Measurements from ENCODE around the gene TMPRSS15.
"Not testable (repeated sequence)": the region's sequence is repeated elsewhere in the genome, so short reads cannot be mapped to it uniquely, and the experiment has no call there.

TMPRSS15 gene

DNA sequence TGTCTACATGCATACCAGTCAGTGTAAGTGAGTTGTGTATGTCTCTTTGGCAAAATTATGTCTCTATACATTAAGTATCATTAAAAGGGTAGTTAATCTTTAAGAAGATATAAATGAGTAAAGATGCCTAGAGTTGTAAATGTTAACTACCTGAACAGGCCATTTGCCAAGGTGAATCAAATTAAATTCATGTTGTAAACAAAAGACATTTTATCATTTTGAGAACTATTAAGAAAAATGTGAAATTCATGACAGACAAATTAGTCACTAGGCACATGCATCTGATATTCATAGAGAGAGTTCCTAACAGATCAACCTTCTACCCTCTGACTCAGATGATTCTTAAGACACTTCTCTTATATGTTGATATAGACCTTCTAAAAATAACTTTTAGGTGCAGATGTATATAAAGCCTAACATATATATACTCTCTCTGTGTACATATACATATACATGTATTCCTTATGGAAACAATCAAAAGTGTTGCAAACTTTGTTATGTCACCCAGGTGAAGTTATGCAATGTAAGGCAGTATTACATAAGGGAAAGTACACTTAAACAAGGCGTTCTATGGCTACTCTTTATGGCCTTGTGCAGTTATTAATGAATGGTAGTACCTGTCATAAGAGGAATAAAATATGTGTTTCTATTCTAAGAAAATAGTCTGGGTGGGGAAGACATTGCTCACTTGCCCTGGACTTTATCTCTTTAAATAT, at the start of gene TMPRSS15:
TSS of gene TMPRSS15 (minus strand) at position 51 of the 716 bp plus-strand sequence. CDS start 163 bp downstream, outside the sequence.
- no peak for DNase-seq

DNA sequence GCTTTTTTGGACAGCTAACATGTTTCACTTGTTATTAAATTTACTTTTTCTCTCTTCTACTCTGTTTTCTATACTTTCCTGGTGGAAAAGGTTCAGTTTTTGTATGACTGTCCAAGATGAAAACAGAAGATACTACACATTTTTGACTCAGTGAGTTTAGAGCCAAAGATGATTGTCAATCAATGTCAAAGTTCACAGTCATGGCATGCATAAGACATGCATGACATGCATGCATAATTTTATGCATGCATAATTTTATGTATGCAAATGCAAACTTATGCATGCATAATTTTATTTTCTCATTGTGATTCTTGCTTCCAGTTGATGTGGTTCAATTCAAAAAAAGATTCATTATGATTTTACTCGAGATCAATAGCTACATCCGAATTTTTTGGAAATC, 48.1 kb upstream of the TMPRSS15 start:
- no peak for DNase-seq

DNA sequence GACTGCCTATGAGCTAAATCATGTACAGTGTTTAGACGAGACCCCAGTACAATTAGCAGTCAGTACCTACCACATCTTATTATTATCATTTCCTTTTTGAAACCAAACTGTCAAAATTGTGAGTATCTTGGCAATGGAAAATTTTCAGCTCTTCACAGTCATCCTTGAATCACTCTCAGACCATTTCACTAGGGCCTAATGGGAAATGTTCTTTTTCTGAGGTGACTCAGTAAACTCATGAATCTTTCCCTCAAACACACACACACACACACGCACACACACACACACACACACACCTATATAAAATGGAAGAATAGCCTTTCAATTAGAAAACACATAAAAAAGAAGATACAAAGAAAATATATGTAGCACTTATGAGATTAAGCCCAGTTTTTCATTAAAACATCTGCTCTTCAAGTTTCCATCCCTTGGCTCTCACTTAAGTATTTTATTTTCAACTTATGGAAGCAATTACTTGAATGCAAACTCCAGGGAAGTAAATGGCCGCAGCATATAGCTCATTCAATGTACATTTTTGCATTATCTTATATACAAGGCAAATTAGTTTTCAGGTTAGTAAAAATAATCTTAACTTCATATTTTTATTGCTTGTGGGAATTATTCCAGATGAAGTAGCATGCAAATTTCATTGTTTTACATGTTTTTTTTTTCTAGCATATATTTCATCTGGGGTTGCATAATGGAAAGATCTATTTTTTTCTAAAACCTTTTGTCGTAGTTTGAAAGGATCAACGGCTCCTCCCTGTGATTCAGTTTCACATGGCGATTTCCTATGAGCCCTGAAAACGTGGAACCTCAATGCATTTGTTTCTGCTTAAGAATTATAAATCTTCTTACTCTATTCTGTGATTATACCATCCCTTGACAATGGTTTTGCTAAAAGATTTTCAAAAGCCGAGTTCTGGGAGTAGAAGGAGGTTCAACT, 46.3 kb upstream of the TMPRSS15 start:
- no peak for DNase-seq

DNA sequence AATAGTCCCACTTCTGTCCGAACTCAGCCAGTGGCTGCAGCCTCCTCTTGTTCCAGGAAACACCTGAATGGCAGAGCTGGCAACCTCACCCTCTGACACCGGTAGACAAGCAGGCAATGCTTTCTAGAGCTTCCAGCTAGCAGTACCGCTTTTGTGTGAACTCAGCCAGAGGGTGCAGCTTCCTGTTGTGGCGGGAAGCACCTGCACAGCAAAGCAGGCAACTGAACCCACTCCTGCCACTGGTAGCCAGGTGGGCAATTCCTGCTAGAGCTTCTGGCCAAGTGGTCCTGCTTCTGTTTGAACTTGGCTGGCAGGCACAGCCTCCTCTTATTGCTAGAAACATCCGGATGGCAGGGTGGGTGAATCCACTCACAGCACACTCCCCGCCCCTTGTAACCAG, 40.1 kb upstream of the TMPRSS15 start:
- peak; percentile 56 for DNase-seq

DNA sequence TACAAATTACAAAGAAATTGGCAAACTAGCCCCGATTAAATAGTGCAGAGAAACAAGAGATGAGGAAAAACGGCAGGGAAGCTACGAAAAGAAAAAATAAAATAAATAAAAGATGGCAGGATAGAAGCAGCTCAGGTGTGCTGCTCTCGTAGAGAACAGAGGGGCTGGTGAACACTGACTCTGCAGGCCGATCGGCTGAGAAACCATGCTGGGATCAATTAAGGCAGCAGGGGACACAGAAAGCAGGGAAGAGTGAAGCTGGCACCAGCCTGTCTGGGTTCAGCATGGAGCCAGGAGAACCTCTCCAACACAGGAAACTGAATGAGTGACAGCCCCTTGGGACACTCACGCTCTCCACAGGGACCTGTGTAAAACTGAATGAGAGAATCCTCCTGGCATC, 39.5 kb upstream of the TMPRSS15 start:
- no peak for DNase-seq

DNA sequence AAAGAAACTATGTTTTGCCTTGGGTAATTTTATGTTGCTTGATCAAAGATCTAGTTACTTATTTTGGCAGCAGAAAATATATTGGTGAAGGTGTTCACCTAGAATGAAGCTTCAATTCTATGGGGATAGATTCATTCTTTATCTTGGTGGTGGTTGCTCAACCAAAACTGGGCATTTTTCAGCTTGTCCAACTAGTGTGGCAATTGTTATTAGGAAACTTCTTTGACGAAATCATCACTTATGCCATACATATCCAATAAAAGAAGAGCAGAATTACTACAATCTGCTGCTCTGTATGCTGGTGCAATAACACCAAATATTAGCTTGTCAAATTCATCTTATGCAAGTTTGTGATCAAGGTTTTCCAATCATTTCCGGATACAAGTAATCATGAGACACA, 26.8 kb upstream of the TMPRSS15 start:
- no peak for DNase-seq

DNA sequence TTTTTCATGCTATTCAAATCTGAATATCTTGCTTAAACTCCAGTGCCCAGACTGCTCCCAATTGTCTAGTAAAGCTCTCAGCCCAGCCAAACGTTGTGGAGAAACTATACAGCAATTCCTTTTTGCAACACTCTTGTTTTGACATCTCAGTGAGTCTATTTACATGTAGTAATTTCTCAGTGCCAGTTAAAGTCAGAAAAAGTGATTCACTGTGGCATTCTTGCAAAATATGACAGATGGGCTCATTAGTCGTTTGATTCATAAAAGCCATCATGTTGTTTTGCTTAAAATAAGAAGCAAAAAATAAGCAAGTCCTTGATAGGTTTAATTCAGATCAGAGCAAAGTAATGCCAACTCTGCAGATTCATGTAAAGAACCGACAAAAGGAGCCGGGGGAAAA, 20.7 kb upstream of the TMPRSS15 start:
- DNase-seq = no peak

DNA sequence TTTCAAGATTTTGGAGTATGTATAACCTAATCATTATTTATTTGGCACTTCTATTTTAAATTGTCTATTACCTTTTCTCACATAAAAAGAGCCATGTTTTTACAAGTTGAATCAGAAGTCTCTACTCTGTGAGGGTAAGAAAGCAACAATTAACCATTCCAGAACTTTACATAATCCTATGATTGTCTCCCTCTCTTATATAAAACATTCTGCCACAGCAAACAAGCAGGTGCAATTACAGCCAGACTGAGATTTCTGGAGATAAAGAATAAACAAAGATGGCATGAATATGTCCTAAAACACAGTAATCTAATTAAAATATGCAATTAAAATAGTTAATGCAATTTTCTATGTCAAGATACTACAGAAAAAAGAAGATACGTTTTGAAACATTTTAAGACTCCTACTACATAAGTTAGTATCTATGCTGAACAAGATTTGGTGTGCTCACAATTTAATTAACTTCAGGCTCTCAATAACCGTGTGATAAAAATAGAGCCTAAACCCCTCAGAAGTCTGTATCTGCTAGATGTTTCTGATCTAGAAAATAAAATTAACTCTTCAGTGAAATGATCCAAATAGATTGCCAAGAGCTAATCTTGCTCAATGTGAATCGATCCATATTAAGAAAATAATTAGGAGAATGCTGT, 13.7 kb upstream of the TMPRSS15 start:
- no peak for DNase-seq

DNA sequence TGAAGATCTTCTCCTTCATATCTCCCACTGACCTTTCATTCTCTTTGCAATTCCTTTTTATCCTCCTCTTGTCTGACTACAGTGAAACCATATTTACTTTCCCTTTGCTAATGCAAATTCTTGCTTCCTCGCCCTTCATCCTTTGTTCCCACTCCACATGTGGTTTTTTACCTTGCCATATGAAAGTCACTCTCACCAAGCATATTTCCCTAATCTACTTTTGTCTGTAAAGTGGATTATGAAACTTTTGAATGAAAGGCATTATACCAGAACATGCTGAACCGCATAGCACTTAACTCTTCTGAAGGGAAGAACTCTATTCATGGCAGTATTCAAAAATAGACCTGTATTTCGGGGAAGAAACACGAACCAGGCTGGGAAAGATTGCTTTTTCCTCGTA, 8.0 kb upstream of the TMPRSS15 start:
- DNase-seq = no peak

DNA sequence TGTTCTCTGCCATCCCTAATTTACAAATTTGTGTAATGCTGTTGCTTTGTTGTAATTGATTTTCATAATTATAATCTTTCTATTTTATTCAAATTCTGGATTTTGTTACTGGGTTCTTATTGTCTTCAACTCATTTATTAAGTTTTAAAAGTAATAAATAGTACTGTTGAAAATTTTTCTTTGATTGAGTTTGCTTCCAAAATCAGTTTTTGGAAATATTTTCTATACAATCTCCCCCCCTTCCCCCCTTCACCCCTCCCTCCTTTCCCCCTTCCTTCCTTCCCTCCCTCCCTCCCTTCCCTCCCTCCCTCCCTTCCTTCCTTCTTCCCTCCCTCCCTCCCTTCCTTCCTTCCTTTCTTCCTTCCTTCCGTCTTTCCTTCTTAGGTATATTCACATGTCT, 6.0 kb upstream of the TMPRSS15 start:
- no peak for DNase-seq

DNA sequence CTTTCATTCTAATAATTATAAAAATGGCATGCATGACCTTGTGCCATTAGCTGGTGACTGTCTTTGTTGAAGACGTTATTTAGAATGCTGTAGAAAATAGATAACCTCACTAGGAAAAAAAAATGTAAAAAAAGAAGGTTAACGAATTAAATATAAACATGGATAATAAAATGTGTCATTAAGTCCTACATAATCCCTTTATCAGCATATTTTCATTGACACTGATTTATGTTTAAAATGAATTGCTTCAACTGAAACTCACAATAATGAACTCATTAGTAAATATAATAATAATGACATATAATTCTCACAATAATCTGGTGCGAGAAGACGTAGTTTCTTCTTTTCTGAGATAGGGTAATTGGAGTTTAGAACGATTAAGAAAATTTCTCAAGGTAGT, 4.7 kb downstream of the TMPRSS15 start:
- no peak for DNase-seq

DNA sequence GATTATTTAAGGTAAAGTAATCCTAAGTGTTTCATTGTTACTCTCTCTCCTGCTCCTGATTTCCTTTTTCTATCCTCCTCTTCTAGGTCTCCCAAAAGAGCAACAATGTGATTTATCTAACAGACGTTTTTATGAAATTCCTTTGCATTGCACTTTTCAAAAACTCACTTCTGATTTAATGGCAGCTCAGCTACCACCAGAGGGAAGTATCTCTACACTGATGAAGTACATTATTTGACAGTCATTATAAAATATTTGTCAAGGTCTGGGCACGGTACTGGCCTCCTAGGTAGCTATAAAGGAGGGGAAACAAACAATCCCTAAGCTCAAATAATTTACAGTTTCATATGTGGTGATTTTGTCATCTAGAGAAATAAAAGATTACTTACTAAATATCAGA, 15.6 kb downstream of the TMPRSS15 start:
- DNase-seq = no peak

DNA sequence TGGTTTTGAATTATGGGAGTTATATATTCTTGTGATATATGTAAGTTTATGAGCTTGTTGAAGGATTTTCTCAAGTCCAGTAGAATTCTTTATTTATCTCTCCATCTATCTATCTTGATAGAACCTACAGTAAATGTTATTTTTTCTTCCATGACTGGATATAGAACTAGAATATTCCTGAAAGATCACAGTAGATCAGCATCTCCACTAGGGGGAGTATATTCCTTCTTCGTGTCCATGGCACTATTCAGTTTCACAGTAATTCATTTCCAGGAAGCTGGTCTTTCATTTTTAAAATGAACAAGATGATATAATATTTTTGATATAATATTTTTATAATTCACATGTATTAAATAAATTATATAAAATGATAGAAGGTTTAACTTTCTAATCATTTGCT, 18.8 kb downstream of the TMPRSS15 start:
- DNase-seq = no peak

DNA sequence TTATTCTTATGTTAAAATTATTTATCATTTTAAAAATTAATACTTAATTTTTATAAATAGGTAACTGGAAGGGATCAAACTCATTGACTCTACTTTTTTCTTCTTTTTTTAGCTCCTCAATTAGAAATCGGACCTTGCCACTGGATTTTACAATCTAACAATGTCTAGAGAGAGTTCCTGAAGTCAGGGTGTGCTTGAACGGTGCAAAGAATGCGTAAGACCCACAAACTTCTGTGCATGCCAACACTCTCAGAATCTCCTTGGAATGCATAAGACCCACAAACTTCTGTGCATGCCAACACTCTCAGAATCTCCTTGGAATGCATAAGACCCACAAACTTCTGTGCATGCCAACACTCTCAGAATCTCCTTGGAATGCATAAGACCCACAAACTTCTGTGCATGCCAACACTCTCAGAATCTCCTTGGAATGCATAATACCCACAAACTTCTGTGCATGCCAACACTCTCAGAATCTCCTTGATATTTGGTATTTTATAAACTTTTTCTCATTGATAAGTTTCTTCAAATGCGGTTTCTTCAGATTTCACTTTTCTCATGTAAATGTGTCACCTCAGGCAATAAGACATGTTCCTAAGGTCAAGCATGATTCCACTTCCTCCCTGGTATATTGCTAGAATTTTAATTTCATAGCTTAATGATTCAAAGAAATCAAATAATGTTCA, 20.5 kb downstream of the TMPRSS15 start:
- DNase-seq = not testable (repeated sequence)

DNA sequence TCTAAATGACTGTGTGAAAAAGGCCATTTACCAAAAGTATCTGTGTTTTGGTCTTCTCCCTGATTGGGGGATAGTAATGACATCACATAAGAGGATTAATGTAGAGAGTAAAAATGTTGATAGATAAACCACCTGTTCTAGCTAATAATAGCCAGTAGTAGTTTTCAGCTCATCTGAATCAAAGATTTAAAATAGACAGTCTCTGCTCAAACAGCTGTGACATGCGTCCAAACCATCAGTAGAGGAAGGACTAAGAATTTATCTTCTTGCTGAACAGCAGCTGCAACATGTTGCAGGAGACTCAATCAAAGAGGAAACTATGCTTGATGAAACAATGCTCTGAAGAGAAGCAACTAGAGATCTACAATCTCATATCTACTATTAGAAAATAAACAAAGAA, 21.4 kb downstream of the TMPRSS15 start:
- DNase-seq = no peak

DNA sequence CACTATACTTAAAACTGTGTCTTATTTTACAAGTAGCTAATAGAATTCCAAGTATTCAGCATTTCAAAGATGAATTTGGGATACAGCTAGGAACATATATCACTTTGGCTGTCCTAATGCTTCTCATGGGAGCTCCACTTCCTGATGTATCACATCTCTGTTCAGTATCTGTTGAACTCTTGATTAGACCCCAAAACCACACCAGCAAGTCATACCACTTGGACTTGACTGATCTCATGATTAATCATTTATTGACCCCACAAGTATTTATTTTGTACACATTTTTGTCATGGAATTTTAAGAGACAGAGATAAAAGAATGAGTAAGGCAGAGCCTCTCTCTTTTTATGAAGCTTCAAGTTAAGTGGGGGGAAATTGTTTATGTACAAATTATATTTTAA, 30.0 kb downstream of the TMPRSS15 start:
- DNase-seq = no peak

DNA sequence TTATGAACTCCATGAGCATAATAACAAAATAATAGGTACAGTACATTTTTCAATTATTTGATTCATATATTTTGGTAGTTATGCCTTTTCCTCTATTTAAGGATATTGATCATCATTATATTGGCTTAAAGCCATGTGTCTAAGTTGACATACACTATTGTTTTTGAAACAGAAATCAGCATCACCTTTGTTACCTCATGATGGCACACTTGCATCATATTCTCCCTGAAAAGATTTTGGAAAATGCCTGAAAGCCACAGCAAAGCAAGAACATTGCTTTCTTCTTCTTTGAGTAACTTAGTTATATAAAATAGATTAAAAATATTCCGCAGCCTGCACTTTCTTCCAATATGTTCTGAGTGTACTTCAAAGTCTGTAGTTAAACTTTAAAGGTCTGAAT, 33.3 kb downstream of the TMPRSS15 start:
- DNase-seq = no peak

DNA sequence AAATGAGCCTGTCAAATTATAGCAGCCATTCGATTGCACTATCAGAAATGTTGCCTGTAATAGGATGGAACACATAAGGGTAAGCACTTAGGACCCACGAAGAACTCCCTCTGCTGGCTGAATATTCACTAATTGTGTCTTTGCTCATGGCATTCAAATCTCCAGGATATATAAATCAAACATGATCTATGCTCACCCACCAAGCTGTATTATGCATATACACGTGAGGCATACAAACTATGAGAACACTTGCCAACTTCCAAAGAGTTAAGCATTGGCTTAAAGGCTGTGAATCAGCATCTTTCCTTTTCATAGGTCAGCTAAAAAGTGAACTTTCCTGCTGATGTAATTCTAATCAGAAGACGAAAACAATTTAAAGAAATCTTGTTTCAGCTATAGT, 34.5 kb downstream of the TMPRSS15 start:
- DNase-seq = no peak

DNA sequence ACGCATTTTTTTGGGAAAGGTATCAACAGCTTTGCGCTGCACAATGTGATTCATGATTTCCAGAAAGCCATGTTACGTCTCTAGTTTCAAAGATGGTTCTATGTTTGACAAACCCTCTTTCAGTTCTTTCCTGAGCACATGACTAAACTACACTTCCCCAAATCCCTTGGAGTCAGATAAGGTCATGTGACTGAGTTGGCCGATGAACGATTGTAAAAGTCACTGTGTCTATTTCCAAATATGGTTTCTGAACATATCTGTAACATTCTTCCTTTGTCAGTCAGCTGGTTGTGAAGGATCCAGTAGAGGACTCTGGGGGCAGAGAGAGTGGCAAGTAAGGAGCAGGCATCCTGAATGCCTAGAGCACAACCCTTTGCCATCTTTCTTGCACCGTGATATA, 35.4 kb downstream of the TMPRSS15 start:
- DNase-seq = no peak

DNA sequence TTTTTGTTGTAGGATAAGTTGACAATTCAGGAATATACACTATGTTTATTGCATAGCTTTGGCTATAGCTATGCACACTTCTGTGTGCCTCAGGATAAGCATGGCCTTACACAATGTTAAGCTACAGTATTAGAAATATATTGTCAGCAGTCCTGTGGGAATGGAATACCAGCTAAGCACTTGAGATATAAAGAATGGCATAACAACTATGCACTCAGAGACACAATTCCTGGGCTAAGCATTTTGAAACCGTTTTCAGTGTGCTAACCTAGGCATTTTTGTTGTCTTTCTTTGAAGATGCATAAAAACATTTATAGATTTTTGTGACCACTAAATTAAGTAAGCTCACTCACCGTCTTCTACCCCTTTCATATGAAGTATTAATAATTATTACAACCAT, 46.8 kb downstream of the TMPRSS15 start:
- no peak for DNase-seq

DNA sequence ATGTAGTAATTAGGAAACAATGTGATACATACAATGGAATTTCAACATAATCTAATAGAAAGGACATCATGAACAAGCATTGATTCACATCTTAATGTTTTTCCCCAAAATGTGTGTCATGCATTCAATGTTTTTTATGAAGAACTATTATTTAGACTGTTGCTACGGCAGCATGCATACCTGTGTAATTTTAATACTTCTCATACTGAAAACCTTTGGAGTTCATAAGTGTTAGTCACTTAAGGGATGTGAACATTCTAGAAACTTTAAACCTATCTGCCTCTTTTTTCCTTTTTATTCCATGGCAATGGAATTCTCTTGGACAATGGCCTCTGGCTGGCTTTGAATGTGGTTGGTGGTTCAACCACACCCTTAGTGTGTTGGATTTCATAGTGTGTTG, 48.6 kb downstream of the TMPRSS15 start:
- no peak for DNase-seq

DNA sequence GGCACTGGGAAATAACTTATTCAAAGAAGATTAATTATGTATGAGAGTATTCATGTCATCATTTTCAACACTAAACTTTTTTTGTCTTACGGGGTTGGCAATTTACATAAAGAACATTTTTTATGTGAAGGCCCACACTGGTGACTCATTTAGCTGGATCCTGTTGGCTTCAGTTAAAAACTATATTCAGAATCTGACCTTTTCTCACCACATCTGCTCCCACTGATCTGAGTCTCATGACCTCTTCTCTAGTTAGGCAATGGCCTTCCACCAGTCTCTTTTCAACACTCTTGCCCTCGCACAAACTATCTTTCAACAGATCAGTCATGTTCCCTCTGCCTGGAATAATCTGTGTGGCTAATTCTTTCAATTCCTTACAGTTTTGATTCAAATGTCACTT, 53.4 kb downstream of the TMPRSS15 start:
- no peak for DNase-seq

DNA sequence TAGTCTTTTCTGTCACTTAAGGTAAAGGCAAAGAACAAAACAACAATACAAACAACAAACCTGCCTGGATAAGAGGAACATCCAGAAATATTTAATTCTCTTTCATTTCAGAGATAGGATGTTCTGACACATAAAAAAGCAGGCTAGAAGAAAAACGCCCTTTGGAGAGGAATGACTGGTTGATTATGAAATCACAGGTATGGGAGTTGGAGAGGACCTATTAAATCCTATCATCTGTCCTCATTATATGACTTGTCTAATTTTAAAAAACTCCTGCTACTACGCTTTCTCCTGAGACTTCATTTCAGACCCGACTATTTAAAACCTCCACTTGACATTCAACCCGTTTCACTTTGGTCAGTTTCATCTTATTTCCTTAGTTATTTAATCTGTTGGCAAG, 54.1 kb downstream of the TMPRSS15 start:
- DNase-seq = no peak
